ENCODE results near the gene CAMSAP2. TPM values are rescaled to one million over a fixed set of nuclear protein-coding genes. Genes with fewer than 3 reads are reported as not detected.

Gene CAMSAP2
- total and polyA plus RNA-seq, 2 of the 4 experiments (the other 2 are of a cell fraction) = 8.3 to 29.4 TPM

DNA sequence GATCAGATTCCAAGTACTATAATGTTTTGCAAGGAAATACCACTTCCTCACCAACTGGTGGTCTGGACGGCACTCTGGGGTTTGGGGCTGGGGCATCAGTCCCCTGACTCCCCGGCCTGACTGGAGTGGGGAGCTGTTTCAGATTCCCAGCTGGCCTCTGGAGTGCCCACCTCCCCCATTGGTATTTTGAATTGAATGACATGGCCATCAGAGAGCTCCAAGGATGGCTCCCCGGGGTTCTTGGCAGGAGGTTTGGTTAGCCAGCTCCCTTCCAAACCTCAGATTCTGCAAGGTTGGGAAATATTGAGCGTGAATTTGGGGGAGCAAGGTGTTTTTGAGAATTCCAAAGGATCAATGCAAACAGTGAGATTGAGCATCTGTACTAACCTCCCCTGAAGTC lies 153.9 kb downstream of the CAMSAP2 start:
- no TSS peak for BruUV-seq (replicated peaks)
- Histone ChIP-seq H3K27ac (ENCODE audit: insufficient read depth, low read length) (no peak overlapping the region), H3K56ac (ENCODE audit: extremely low read depth, insufficient read depth, low read length) (no peak overlapping the region), H4K5ac (ENCODE audit: low read depth, low read length) (no peak overlapping the region), H2BK15ac (ENCODE audit: low read depth, low read length) (no peak overlapping the region), H3K9ac (ENCODE audit: low read depth, low read length) (no peak overlapping the region), H4K8ac (ENCODE audit: low read depth in 2 of 2, low read length in 2 of 2) (no peak overlapping the region), H2BK120ac (ENCODE audit: low read depth, low read length) (no peak overlapping the region), H2AK9ac (replicated peaks; ENCODE audit: low read depth, low read length, poor library complexity) (no peak overlapping the region), H2BK5ac (ENCODE audit: low read depth, low read length, poor library complexity, severe bottlenecking) (no peak overlapping the region), H3K4me3 (ENCODE audit: insufficient read depth, low read depth, low read length) (no peak overlapping the region), H3K23ac (ENCODE audit: low read depth, low read length) (no peak overlapping the region), H2BK20ac (ENCODE audit: low read depth, low read length) (no peak overlapping the region), H3K36me3 (ENCODE audit: control insufficient read depth, insufficient read depth, low read length) (no peaks in the 10 kb centered on the region), H4K91ac (ENCODE audit: insufficient read depth, low read depth, low read length) (no peak overlapping the region), H3K4me1 (ENCODE audit: control insufficient read depth, insufficient read depth, low read length) (peaks cover 3% of the 10 kb centered on the region; the same call in 1 of the 2 replicates), H2AK5ac (ENCODE audit: low read depth, low read length) (no peak overlapping the region), H4K20me1 (ENCODE audit: insufficient read depth, low read length) (no peaks in the 10 kb centered on the region; the same call in 1 of the 2 replicates), H3K18ac (ENCODE audit: low read depth, low read length) (no peak overlapping the region), H3K9me3 (ENCODE audit: control insufficient read depth, insufficient read depth, low read length) (no peaks in the 10 kb centered on the region), H3K14ac (replicated peaks; ENCODE audit: low read depth, low read length) (no peak overlapping the region), H2AFZ (replicated peaks; ENCODE audit: low read length, poor library complexity) (no peak overlapping the region), H3K9me1 (ENCODE audit: insufficient read depth, low read length) (peaks cover 3% of the 10 kb centered on the region; the same call in 1 of the 2 replicates), H3K4ac (ENCODE audit: low read depth, low read length) (no peak overlapping the region), H3K79me1 (ENCODE audit: low read depth in 1 of 2, low read length in 2 of 2) (no peaks in the 10 kb centered on the region), H3K4me2 (ENCODE audit: low read depth, low read length) (no peak overlapping the region), H3K27me3 (ENCODE audit: control insufficient read depth, insufficient read depth, low read length) (peaks cover 64% of the 10 kb centered on the region)
- ATAC-seq (ENCODE audit: low read depth) (no peak), DNase-seq (no peak)
- WGBS, 2 experiments (ENCODE audit: extremely low coverage in 2 of 2, insufficient read length in 1 of 2) = no CpG with 5 or more reads among the region's 4 CpGs
- TF ChIP-seq CHD1 (IDR thresholded peaks at IDR 0.05; ENCODE audit: low read depth, low read length) = no peak
- TF ChIP-seq NFE2L2 (IDR thresholded peaks at IDR 0.05; ENCODE audit: low read depth, low read length) = no peak
- TF ChIP-seq MAZ (IDR thresholded peaks at IDR 0.05; ENCODE audit: borderline replicate concordance, low read depth, low read length) = no peak
- TF ChIP-seq RCOR1 (IDR thresholded peaks at IDR 0.05; ENCODE audit: insufficient replicate concordance, low read length) = no peak
- TF ChIP-seq RAD21 (IDR thresholded peaks at IDR 0.05; ENCODE audit: low read length) = no peak
- TF ChIP-seq, protein P1, sequence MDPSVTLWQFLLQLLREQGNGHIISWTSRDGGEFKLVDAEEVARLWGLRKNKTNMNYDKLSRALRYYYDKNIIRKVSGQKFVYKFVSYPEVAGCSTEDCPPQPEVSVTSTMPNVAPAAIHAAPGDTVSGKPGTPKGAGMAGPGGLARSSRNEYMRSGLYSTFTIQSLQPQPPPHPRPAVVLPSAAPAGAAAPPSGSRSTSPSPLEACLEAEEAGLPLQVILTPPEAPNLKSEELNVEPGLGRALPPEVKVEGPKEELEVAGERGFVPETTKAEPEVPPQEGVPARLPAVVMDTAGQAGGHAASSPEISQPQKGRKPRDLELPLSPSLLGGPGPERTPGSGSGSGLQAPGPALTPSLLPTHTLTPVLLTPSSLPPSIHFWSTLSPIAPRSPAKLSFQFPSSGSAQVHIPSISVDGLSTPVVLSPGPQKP (IDR thresholded peaks at IDR 0.05; ENCODE audit: borderline replicate concordance, low read depth, low read length) = no peak
- no peak for TF ChIP-seq MXI1 (IDR thresholded peaks at IDR 0.05; ENCODE audit: borderline replicate concordance, low read depth, low read length)
- TF ChIP-seq MAFK (IDR thresholded peaks at IDR 0.05; ENCODE audit: low read depth, low read length) = no peak
- TF ChIP-seq FOS (IDR thresholded peaks at IDR 0.05; ENCODE audit: low read depth, low read length) = no peak
- in situ Hi-C loops (cut with MboI; ENCODE audit: low sequenced_read_pairs) = no loop called here
- ChIA-PET POLR2A (ENCODE audit: unreplicated experiment) (no interaction called here), CTCF (interaction anchor here (0.6 kb wide), 1 partner anchor 1050 kb away, joined by 3 read pairs; no protein-coding TSS in a partner anchor)
- dilution Hi-C loops (cut with HindIII; ENCODE audit: low sequenced_read_pairs, unreplicated experiment) = no loop called here
- intact Hi-C loops (cut with micrococcal nuclease) = no loop called here

All from IMR-90 (cell line).